ENCODE results near the gene SPSB4. TPM values are rescaled to one million over a fixed set of nuclear protein-coding genes. Genes with fewer than 3 reads are reported as not detected.

SPSB4 gene
- total and polyA plus RNA-seq, 2 of the 8 experiments (the other 6 are each of a cell fraction or from before 2014, with no cell fraction given): 15.1 to 17.2 TPM

- TF ChIP-seq CHD7 (IDR thresholded peaks at IDR 0.05; ENCODE audit: insufficient replicate concordance, low read length): no peak
- no peak for TF ChIP-seq CBX8 (IDR thresholded peaks at IDR 0.05; ENCODE audit: borderline replicate concordance, low read depth, low read length)
- TF ChIP-seq SRF (IDR thresholded peaks at IDR 0.05; ENCODE audit: low read depth, low read length): no peak
- TF ChIP-seq CHD1 (IDR thresholded peaks at IDR 0.05; ENCODE audit: low read depth, low read length): no peak
- no peak for TF ChIP-seq EGR1 (IDR thresholded peaks at IDR 0.05; ENCODE audit: borderline replicate concordance, low read depth, low read length)
- TF ChIP-seq ASH2L (IDR thresholded peaks at IDR 0.05; ENCODE audit: low read length): no peak
- no peak for TF ChIP-seq CEBPB (IDR thresholded peaks at IDR 0.05; ENCODE audit: low read depth, low read length)
- no peak for TF ChIP-seq BRCA1 (IDR thresholded peaks at IDR 0.05; ENCODE audit: low read depth, low read length)
- TF ChIP-seq SIN3A (conservative IDR thresholded peaks at IDR 0.05 in 1 of 2, IDR thresholded peaks at IDR 0.05 in 1 of 2; ENCODE audit: low read depth in 1 of 2, low read length in 2 of 2): no peak
- TF ChIP-seq GTF2F1 (IDR thresholded peaks at IDR 0.05; ENCODE audit: borderline replicate concordance, low read depth, low read length): no peak
Observed at GRCh38 chr3:141100531-141101320, 49.6 kb downstream of the SPSB4 start (continued).

Measured in H1 (cell line).